ENCODE data around the gene SUSD2.
A peak's percentile ranks its signal among the peaks of the same experiment; 100 is the strongest.

Gene SUSD2

DNA sequence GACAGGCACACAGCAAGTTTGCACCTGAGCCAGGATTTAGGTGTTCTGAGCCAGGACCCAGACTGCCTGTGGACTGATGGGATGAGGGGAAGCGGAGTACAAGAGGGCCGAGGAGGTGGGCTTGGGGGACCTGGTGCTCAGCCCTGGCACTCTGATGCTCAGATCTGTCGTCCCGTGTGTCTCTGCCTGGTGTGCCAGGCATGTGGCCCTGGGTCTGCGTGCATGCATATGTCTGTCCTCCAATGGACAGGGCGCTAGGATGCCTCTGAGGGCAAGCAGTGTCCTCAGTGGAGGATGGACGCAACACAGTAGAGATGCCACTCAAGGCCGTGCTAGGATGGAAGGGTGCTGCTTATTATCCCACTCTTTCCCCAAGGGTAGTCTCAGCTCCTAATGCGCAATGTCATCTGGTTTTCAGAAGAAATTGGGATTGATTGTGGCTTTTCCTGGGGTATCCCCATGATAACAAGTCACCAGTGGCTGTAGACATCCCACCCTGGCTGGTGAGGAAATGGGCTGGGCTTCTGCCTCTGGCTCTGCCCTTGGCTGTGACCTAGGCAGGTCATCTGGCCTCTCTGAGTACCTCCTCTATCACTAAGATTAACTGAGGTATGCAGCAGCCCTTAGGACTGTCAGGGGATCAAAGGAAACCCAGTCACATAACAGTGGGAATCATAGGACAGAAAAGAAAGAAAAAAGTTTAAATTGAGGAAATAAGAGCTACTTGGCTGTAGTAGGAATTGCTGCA, 35.7 kb upstream of the SUSD2 start:
- H3K27ac Mint-ChIP-seq: peak overlapping the region; percentile 20
- ATAC-seq (replicated peaks) (no peak), DNase-seq (no peak)
- no peak overlapping the region for H3K4me3 Mint-ChIP-seq
- H3K4me1 Mint-ChIP-seq: peaks cover 44 to 71% of the 10 kb centered on the region in 2 donors
- no peaks in the 10 kb centered on the region for H3K9me3 Mint-ChIP-seq
- H3K27me3 Mint-ChIP-seq: no peaks in the 10 kb centered on the region
- H3K36me3 Mint-ChIP-seq: peaks cover 15 to 46% of the 10 kb centered on the region in 2 donors

DNA sequence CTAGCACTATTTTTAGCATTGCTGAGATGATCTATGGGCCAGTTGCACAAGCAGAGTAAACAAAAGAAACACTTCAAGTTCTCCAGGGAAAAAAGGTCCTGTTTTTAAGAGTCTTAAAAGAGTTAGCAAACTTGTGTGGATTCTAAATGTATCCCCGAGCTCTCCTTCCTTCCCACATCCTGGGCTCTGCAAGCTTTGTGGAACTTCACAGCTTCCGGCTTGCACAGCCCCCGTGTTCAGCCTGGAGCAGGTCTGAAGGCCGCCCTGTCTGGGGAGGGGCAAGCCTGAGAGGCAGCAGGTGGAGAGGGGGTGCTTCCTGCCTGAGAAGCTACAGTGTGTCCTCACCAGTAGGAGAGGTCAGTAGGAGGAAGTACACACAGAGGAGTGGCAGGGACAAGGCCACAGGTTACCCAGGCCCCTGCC, 35.1 kb upstream of the SUSD2 start:
- peaks cover 40 to 65% of the 10 kb centered on the region in 2 donors for H3K4me1 Mint-ChIP-seq
- H3K36me3 Mint-ChIP-seq: peaks cover 15 to 45% of the 10 kb centered on the region in 2 donors
- no peaks in the 10 kb centered on the region for H3K9me3 Mint-ChIP-seq
- no peak for DNase-seq
- no peaks in the 10 kb centered on the region for H3K27me3 Mint-ChIP-seq
- peak overlapping the region; percentile 20 for H3K27ac Mint-ChIP-seq
- peak; percentile 70 to 75 for ATAC-seq (replicated peaks)
- H3K4me3 Mint-ChIP-seq: no peak overlapping the region

DNA sequence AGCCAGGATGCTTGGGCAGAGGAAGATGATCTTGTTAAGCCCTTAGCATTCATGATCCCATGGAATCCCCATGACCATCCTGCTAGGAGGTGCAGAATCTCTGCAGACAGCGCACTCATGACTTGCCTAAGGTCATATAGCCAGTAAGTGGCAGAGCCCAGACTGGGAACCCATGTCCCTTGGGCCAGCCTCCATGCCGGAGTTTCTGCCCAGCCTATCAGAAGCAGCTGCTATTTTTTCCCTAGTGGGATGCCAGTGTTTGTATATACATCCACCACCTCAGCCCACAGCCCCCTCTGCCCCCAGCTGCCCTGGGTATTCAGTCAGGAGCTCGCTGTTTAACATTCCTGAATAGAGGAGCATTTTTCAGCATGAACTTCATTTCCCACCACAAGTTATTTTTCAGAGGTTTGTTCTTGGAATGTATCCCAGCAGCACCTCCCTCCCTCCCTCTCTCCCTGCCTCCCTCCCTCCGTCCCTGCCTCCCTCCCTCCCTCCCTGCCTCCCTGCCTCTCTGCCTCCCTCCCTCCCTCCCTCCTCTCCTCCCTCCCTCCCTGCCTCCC, 34.4 kb upstream of the SUSD2 start:
- Mint-ChIP-seq H3K4me3 (no peak overlapping the region), H3K9me3 (no peaks in the 10 kb centered on the region), H3K36me3 (peaks cover 15 to 41% of the 10 kb centered on the region in 2 donors), H3K4me1 (peaks cover 33 to 58% of the 10 kb centered on the region in 2 donors), H3K27ac (no peak overlapping the region), H3K27me3 (no peaks in the 10 kb centered on the region)
- no peak for ATAC-seq (replicated peaks)
- no peak for DNase-seq

DNA sequence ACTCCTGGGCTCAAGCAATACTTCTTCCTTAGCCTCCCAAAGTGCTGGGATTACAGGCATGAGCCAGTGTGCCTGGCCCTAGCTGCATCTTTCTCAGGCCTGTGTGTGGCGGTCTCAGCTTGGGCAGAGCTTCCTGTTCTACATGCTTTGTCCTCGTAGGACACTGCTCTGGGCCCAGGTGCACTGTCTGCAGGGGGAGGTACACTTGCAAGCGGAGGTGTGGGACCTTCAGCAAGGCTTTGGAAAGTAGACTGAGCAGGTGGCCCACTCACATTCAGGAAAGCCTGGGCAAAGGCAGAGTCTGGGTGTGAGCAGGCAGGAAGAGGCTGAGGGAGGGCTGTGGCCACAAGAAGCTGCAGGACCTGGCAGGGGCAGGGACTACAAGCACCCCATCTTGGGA, 33.6 kb upstream of the SUSD2 start:
- DNase-seq: no peak
- H3K36me3 Mint-ChIP-seq: peaks cover 9 to 41% of the 10 kb centered on the region in 2 donors
- H3K4me1 Mint-ChIP-seq: peaks cover 30 to 50% of the 10 kb centered on the region in 2 donors
- no peaks in the 10 kb centered on the region for H3K9me3 Mint-ChIP-seq
- H3K27me3 Mint-ChIP-seq: no peaks in the 10 kb centered on the region
- H3K4me3 Mint-ChIP-seq: no peak overlapping the region
- no peak for ATAC-seq (replicated peaks)
- H3K27ac Mint-ChIP-seq: no peak overlapping the region

DNA sequence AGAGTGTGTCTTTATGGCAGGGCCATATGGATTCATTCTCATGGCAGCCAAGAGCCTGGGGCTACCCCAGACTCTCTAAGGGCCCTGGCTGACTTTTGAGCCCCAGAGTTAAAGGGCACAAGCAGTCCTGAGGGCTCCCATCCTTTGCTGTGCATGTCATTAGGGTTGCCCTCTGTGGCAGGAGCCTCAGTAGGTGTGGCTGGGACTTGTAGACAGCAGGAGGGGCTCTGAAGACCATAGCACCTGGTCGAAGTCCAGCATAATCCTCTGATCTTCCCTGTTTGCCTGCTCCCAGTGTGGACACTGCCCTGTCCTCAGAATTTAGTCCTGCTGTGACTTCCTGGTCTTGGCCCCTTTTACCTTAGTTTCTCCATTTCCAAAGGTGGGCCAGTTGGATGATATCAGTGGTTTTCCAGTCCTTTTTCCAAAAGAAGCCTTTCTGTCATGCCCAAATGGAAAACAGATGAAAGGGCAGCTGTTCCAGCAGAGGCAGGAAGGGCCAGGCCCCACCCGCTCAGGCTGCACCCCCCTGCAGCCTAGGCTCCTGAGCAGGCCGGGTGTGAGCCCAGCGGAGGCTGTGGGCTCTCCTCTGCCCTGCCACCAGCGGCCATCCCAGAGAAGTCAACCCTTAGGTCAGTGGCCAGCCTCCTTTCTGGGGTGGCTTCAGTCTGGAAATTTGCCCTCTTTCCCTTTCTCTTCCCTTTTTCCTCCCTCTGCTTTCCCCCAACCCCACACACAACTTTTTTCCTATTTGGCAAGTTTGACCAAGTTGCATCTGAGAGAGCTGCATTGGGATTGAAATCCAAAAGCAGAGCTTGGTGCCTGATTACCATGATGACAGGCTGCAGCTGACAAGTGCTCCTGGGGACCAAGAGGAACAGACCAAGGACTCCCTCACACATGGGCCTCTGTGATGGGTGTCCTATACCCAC, 32.8 kb upstream of the SUSD2 start:
- H3K4me1 Mint-ChIP-seq: peaks cover 35 to 52% of the 10 kb centered on the region in 2 donors
- no peaks in the 10 kb centered on the region for H3K27me3 Mint-ChIP-seq
- no peak overlapping the region for H3K4me3 Mint-ChIP-seq
- peaks cover 5 to 36% of the 10 kb centered on the region in 2 donors for H3K36me3 Mint-ChIP-seq
- H3K9me3 Mint-ChIP-seq: no peaks in the 10 kb centered on the region
- H3K27ac Mint-ChIP-seq: no peak overlapping the region
- ATAC-seq (replicated peaks) (no peak), DNase-seq (no peak)

DNA sequence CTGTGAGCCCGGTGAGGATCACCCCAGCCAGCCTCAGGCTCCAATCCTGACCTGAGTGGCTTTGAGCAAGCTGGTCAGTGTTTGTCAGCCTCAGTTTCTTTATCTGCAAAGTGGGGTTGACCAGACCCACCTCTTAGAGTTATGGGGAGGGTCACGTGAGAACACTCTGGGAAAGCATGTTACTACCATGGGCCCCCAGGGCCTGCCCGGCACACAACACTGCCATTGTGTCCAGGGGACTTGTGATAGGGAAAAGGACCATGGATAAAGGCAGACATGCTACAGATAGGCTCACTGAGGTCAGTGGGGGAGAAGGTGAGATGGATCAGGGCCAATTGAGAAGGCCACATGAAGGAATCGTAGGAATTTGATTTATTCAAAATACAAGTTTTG, 32.1 kb upstream of the SUSD2 start:
- no peaks in the 10 kb centered on the region for H3K9me3 Mint-ChIP-seq
- no peaks in the 10 kb centered on the region for H3K27me3 Mint-ChIP-seq
- DNase-seq (no peak), ATAC-seq (replicated peaks) (no peak)
- H3K36me3 Mint-ChIP-seq: peaks cover 5 to 36% of the 10 kb centered on the region in 2 donors
- no peak overlapping the region for H3K4me3 Mint-ChIP-seq
- H3K4me1 Mint-ChIP-seq: peaks cover 38 to 53% of the 10 kb centered on the region in 2 donors
- no peak overlapping the region for H3K27ac Mint-ChIP-seq

DNA sequence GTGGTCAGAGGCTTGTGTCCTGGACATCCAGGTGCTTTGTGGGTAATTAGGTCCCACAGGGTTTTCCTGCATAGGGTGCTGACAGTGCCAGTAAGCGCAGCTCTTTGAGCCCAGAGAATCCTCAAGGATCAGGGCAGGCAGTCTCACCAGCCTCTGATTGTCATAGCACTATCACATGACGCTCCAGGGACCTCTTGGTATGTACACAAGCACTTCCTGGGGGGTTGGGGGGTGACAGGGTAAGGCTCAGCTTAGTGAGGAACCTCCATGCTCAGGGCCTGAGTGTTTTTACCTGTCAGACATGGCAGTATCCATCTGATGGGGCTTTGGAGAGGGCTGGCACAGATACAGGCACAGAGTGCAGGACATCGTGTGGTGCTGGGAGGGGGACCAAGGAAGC, 27.9 kb upstream of the SUSD2 start:
- no peak overlapping the region for H3K4me3 Mint-ChIP-seq
- no peaks in the 10 kb centered on the region for H3K9me3 Mint-ChIP-seq
- peak overlapping the region; percentile 75 for H3K27ac Mint-ChIP-seq
- H3K36me3 Mint-ChIP-seq: peaks cover 8 to 40% of the 10 kb centered on the region in 2 donors
- DNase-seq (no peak), ATAC-seq (replicated peaks) (no peak)
- peaks cover 42 to 55% of the 10 kb centered on the region in 2 donors for H3K4me1 Mint-ChIP-seq
- no peaks in the 10 kb centered on the region for H3K27me3 Mint-ChIP-seq

DNA sequence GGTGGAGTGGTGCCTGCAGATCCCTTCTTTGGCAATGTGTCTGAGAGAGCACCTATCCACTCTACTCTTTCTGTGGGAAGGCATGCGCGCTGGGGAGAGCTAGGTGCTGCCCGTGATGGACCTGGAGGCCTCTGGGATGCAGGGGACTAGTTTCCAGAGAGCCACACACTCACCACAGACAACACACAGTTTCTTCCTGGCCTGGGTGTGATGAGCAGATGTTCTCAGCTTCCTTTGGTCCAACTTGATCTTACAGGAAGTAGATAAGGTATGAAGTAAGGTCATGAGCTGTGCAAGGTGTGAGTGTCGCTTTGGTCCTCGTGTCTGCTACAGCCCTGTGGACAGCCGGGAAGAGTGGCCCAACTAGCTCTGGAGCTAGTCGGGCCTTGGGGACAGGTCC, 27.3 kb upstream of the SUSD2 start:
- H3K36me3 Mint-ChIP-seq: peaks cover 8 to 38% of the 10 kb centered on the region in 2 donors
- H3K9me3 Mint-ChIP-seq: no peaks in the 10 kb centered on the region
- DNase-seq: no peak
- no peak for ATAC-seq (replicated peaks)
- no peaks in the 10 kb centered on the region for H3K27me3 Mint-ChIP-seq
- H3K27ac Mint-ChIP-seq: peak overlapping the region; percentile 75
- no peak overlapping the region for H3K4me3 Mint-ChIP-seq
- peaks cover 44 to 61% of the 10 kb centered on the region in 2 donors for H3K4me1 Mint-ChIP-seq

DNA sequence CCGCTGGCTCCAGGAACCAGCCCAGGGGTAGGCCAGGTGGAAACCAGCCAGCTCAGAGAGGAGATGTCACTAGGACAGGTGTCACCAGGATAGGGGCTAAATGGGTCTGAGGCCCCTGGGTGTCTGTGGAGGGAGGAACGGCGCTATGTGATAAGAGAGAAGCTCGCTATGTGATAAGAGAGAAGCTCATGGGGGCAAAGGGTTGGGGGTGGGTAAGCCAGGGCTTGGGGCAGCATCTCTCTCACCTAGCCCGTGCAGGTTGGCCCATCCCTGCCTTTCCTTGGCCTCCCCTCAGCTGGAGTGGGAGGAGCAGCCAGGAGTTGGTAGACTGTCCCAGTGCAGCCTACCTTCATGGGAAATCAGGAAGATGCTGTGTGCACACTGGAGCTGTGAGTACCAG, 26.5 kb upstream of the SUSD2 start:
- peaks cover 8 to 32% of the 10 kb centered on the region in 2 donors for H3K36me3 Mint-ChIP-seq
- no peaks in the 10 kb centered on the region for H3K9me3 Mint-ChIP-seq
- H3K4me1 Mint-ChIP-seq: peaks cover 47 to 64% of the 10 kb centered on the region in 2 donors
- no peaks in the 10 kb centered on the region for H3K27me3 Mint-ChIP-seq
- DNase-seq: no peak
- H3K4me3 Mint-ChIP-seq: peak overlapping the region in 1 of 2 donors; percentile 50
- no peak for ATAC-seq (replicated peaks)
- no peak overlapping the region for H3K27ac Mint-ChIP-seq

DNA sequence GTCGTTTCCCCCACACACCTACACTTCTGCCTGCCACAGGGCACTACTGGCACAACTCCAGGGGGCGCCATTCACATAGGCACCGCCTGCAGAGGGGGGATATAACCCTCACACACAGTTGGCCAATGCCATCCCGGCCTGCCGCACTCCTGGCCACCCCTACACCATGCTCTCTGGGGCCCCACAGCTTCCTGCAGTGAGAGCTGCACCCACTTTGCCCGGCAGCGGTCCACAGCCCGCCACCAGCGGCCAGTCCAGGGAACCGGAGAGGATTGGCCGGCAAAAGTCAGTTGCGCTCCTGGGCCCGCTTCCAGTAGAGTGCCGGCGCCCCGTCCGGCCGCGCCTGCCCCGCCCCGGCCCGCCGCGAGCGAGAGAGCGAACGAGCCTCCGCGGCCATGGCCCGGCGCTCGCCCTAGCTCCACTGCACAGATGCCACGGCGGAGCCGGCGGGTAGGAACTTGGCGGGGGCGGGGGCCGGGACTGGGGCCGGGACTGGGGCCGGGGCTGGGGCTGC, 25.6 kb upstream of the SUSD2 start:
- Mint-ChIP-seq H3K9me3 (no peaks in the 10 kb centered on the region), H3K4me3 (peak overlapping the region; percentile 79 to 85), H3K27ac (peak overlapping the region; percentile 80), H3K27me3 (no peaks in the 10 kb centered on the region), H3K4me1 (peaks cover 48 to 72% of the 10 kb centered on the region in 2 donors), H3K36me3 (peaks cover 8 to 28% of the 10 kb centered on the region in 2 donors)
- peak; percentile 43 for DNase-seq
- peak; percentile 43 to 49 for ATAC-seq (replicated peaks)

DNA sequence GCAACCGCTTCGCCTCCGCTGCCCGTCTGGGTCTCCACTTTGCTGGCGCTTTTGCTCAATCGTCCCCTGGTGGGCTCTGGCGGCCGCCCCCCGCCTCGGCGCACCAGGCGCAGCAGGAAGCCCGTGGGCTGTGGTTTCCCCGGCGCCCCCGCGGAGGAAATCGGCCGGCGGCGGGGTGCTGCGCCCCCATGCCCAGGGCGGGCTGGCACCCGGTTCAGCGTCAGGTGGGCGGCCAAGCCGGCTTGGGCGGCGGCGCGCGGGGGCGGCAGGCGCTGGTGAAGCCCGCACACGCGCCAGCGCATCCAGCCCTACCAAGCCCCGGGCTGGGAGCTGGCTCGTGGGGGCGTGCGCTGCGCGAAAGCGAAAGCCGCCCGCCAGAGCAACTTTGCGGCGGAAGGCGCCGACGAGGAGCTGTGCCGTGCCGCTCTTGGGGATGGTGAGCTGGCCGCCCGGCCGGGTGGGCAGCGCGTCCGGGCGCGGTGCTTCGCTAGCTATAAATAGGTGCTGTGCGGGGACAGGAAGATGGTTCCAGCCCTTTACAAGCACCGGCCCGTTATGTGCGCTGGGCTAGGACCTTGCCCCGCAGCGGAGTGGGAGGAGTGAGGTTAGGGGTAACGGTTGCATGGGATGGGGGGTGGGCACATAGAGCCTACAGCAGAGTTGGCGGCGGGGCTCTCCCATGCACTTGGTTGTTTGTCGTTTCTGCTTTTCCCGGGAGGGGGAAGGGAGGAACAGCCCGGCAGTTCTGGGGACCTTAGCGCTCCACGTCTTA, 25.0 kb upstream of the SUSD2 start:
- peak overlapping the region; percentile 93 for H3K27ac Mint-ChIP-seq
- H3K36me3 Mint-ChIP-seq: peaks cover 14 to 28% of the 10 kb centered on the region in 2 donors
- peak; percentile 53 for DNase-seq
- peak overlapping the region; percentile 85 to 93 for H3K4me3 Mint-ChIP-seq
- peak; percentile 55 to 58 for ATAC-seq (replicated peaks)
- peaks cover 50 to 78% of the 10 kb centered on the region in 2 donors for H3K4me1 Mint-ChIP-seq
- no peaks in the 10 kb centered on the region for H3K9me3 Mint-ChIP-seq
- no peaks in the 10 kb centered on the region for H3K27me3 Mint-ChIP-seq

DNA sequence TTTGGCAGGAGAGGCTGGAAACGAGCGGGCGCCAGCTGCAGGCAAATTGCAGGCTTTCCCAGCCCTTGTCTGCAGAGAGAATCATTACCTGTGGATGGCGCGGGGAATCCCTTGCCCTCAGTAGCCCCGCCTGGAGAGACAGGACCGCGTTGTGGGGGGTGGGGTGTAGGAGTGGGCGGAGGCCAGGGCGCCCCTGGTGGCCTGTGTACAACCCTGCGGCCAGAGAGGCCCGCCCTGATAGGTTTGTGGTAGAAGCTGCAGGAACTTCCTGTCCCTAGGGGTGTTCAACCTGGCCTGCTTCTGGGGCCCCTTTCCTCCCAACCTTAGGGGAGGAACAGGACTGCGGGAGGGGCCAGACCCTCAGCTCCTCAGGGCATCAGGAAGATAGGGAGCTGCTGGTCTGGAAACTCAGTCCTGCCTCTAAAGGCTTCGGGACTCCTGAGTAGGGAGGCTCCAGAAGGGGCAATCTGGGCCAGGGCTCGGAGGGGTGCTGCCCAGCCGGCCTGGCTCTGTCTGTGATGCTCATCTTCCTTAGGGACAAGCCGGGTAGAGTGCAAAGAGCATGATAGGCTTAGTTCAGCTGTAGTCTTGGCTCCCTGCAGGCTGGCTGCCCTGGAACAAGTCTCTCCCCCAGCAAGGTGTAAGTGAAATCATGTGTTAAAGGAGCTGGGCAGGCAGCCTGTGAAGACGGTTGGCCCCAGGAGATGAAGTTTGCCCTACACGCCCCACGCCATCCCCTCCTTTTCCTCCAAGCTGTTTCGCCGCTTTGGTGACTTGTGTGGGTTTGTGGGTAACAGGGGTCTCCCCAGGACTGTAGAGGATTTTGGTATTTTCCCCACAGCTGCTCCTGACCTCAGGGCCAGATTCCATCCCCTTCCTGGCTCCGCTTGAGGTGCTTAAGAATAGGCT, 24.1 kb upstream of the SUSD2 start:
- Mint-ChIP-seq H3K4me3 (peak overlapping the region; percentile 85 to 93), H3K27ac (peak overlapping the region; percentile 93), H3K27me3 (no peaks in the 10 kb centered on the region), H3K36me3 (peaks cover 12 to 27% of the 10 kb centered on the region in 2 donors), H3K4me1 (peaks cover 56 to 86% of the 10 kb centered on the region in 2 donors), H3K9me3 (no peaks in the 10 kb centered on the region)
- DNase-seq (peak; percentile 87), ATAC-seq (replicated peaks) (peak; percentile 85 to 86)

DNA sequence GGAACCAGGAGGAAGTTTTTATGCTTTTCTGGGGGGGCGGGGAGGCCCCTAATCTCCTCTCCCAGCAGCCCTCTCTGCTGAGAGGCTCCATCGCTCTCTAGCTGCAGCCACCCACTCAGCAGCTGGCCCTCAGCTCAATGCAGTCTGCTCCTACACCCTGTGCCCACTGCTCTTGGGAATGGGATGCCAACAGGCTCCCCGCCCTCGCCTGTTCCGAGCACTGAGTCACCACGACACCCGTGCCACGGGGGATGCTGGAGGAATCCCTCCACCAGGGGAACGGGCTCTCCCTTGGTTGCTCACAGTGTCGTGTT, 23.5 kb upstream of the SUSD2 start:
- ATAC-seq (replicated peaks) (peak; percentile 22 to 33), DNase-seq (peak; percentile 23)
- Mint-ChIP-seq H3K4me1 (peaks cover 58 to 91% of the 10 kb centered on the region in 2 donors), H3K27ac (peak overlapping the region; percentile 93), H3K4me3 (peak overlapping the region; percentile 85 to 93), H3K27me3 (no peaks in the 10 kb centered on the region), H3K9me3 (no peaks in the 10 kb centered on the region), H3K36me3 (peaks cover 14 to 23% of the 10 kb centered on the region in 2 donors)

All from stimulated activated naive B cell treated with anti-CD40 and anti-IgM and Interleukin-4, amounts not matched to agents 10 μg/mL and 1 μg/mL and 100 μg/mL, for 72 hours (primary cell).